SK-N-SH treated with all-trans-retinoic acid at 6 μM for 48 hours (cell line): ENCODE data around the gene RGMA.

Experiments
- ATAC-seq: fragments of 200-7000 bp; cut with Tn5 transposase; 3 replicates; pipeline ENCODE4 v1.9.1; 2020; ENCODE audit warnings: mild to moderate bottlenecking, moderate library complexity
- BACH2 ChIP-seq: fragments of 250-450 bp; sonication (Bioruptor Pico); IDR thresholded peaks from 2 replicates; pipeline ENCODE4 v1.9.0; 2021; ENCODE audit warnings: mild to moderate bottlenecking, borderline replicate concordance
- CSDC2 ChIP-seq: fragments of 250-450 bp; sonication (Bioruptor Pico); IDR thresholded peaks from 2 replicates; pipeline ENCODE4 v1.5.0; 2020; ENCODE audit warnings: mild to moderate bottlenecking, moderate library complexity
- ESRRG ChIP-seq: fragments of 250-450 bp; sonication (Bioruptor Pico); IDR thresholded peaks from 2 replicates; pipeline ENCODE4 v1.6.1; 2021; ENCODE audit warnings: mild to moderate bottlenecking
- GLIS3 ChIP-seq: fragments of 250-450 bp; sonication (Bioruptor Pico); IDR thresholded peaks from 2 replicates; pipeline ENCODE4 v1.5.0; 2020; ENCODE audit warnings: mild to moderate bottlenecking, moderate library complexity
- ISL1 ChIP-seq: fragments of 250-450 bp; sonication (Bioruptor Pico); IDR thresholded peaks from 2 replicates; pipeline ENCODE4 v2.1.2; 2022; ENCODE audit warnings: mild to moderate bottlenecking, moderate library complexity
- OSR1 ChIP-seq: fragments of 250-450 bp; sonication (Bioruptor Pico); IDR thresholded peaks from 2 replicates; pipeline ENCODE4 v1.8.0; 2022; ENCODE audit warnings: moderate library complexity, mild to moderate bottlenecking, inconsistent platforms
- PPARA ChIP-seq: fragments of 250-450 bp; sonication (Bioruptor Pico); IDR thresholded peaks from 2 replicates; pipeline ENCODE4 v1.5.0; 2020; ENCODE audit warnings: mild to moderate bottlenecking, borderline replicate concordance
- RARB ChIP-seq: fragments of 250-450 bp; sonication (Bioruptor Pico); IDR thresholded peaks from 2 replicates; pipeline ENCODE4 v1.8.0; 2021; ENCODE audit warnings: mild to moderate bottlenecking, moderate library complexity
- SNAI2 ChIP-seq: fragments of 250-450 bp; sonication (Bioruptor Pico); IDR thresholded peaks from 2 replicates; pipeline ENCODE4 v1.5.0; 2020; ENCODE audit warnings: mild to moderate bottlenecking, moderate library complexity
- TCF4 ChIP-seq: fragments of 250-450 bp; sonication (Bioruptor Pico); IDR thresholded peaks from 2 replicates; pipeline ENCODE4 v1.8.0; 2021; ENCODE audit warnings: mild to moderate bottlenecking, moderate library complexity, borderline replicate concordance
- TOX ChIP-seq: fragments of 250-450 bp; sonication (Bioruptor Pico); IDR thresholded peaks from 2 replicates; pipeline ENCODE4 v1.8.0; 2021; ENCODE audit warnings: mild to moderate bottlenecking, moderate library complexity, borderline replicate concordance
- ZC3H10 ChIP-seq: fragments of 250-450 bp; sonication (Bioruptor Pico); IDR thresholded peaks from 2 replicates; pipeline ENCODE4 v1.5.1; 2021; ENCODE audit warnings: mild to moderate bottlenecking, moderate library complexity
- ZFP3 ChIP-seq: fragments of 250-450 bp; sonication (Bioruptor Pico); IDR thresholded peaks from 2 replicates; pipeline ENCODE4 v1.5.0; 2020; ENCODE audit warnings: mild to moderate bottlenecking, moderate library complexity
- ZFP30 ChIP-seq: fragments of 450-650 bp; formaldehyde crosslinking; IDR thresholded peaks from 2 replicates; pipeline ENCODE4 v1.5.0; 2022; ENCODE audit warnings: mild to moderate bottlenecking, moderate library complexity
- ZNF70 ChIP-seq: fragments of 450-650 bp; formaldehyde crosslinking; IDR thresholded peaks from 2 replicates; pipeline ENCODE4 v1.5.0; 2020; ENCODE audit warnings: mild to moderate bottlenecking, moderate library complexity
- ZNF8 ChIP-seq: fragments of 450-650 bp; formaldehyde crosslinking; IDR thresholded peaks from 2 replicates; pipeline ENCODE4 v1.5.0; 2020; ENCODE audit warnings: mild to moderate bottlenecking, moderate library complexity
- TF ChIP-seq, protein P1 (sequence below): fragments of 250-450 bp; sonication (Bioruptor Pico); IDR thresholded peaks from 2 replicates; pipeline ENCODE4 v1.5.1; 2021; ENCODE audit warnings: mild to moderate bottlenecking, moderate library complexity
- TF ChIP-seq, protein P2 (sequence below): fragments of 250-450 bp; sonication (Bioruptor Pico); IDR thresholded peaks from 2 replicates; pipeline ENCODE4 v1.5.1; 2020; ENCODE audit warnings: low read depth, mild to moderate bottlenecking, moderate library complexity
- TF ChIP-seq, protein P3 (sequence below): fragments of 250-450 bp; sonication (Bioruptor Pico); IDR thresholded peaks from 2 replicates; pipeline ENCODE4 v1.8.0; 2021; ENCODE audit warnings: low read depth, mild to moderate bottlenecking, moderate library complexity, borderline replicate concordance

Gene RGMA

DNA sequence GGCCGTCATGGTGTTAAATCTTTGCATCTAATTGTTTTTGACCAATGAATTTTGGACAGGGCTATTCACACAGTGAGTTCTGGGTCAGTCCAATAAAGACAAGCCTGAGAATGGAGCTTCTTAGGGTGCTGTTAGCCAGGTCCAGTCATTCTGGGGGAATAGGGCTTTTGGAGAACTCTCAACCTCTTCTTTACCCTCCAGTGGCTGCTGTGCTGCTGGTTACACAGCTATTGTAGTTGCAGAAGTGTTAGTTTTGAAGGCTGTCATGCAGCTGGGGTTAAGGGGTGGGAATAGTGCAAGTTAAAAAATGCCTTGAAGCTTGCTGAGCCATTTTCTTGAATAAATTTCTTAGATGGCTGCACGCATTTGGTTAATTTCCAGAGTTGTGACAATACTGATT lies 99.0 kb downstream of the RGMA start:
- TF ChIP-seq TOX (CRISPR knock-in tag) (no peak), GLIS3 (CRISPR knock-in tag) (no peak), ISL1 (CRISPR knock-in tag) (no peak), BACH2 (no peak), RARB (no peak), CSDC2 (CRISPR knock-in tag) (no peak)
- TF ChIP-seq, protein P1, sequence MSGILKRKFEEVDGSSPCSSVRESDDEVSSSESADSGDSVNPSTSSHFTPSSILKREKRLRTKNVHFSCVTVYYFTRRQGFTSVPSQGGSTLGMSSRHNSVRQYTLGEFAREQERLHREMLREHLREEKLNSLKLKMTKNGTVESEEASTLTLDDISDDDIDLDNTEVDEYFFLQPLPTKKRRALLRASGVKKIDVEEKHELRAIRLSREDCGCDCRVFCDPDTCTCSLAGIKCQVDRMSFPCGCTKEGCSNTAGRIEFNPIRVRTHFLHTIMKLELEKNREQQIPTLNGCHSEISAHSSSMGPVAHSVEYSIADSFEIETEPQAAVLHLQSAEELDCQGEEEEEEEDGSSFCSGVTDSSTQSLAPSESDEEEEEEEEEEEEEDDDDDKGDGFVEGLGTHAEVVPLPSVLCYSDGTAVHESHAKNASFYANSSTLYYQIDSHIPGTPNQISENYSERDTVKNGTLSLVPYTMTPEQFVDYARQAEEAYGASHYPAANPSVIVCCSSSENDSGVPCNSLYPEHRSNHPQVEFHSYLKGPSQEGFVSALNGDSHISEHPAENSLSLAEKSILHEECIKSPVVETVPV (CRISPR knock-in tag): no peak
- TF ChIP-seq, protein P2, sequence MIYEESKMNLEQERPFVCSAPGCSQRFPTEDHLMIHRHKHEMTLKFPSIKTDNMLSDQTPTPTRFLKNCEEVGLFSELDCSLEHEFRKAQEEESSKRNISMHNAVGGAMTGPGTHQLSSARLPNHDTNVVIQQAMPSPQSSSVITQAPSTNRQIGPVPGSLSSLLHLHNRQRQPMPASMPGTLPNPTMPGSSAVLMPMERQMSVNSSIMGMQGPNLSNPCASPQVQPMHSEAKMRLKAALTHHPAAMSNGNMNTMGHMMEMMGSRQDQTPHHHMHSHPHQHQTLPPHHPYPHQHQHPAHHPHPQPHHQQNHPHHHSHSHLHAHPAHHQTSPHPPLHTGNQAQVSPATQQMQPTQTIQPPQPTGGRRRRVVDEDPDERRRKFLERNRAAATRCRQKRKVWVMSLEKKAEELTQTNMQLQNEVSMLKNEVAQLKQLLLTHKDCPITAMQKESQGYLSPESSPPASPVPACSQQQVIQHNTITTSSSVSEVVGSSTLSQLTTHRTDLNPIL (CRISPR knock-in tag): no peak

DNA sequence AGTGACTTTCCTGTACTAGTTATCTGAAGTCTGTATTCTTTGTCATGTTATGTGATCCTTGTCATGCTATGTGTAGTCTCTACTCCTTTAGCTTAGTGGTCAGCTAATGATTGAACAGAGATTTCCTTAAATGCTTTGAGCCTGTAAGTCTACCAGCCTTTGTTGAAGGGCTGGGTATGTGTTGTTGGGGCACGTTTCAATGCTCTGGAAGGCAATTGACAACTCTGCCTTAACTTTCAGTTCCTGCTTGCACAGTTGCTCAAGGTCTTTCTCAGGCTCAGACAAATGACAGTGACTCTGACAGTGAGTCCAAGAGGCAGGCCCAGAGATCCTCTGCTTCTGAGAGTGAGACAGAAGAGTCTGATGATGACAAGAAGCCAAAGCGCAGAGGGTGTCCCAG lies 99.5 kb downstream of the RGMA start:
- TF ChIP-seq BACH2: no peak
- no peak for TF ChIP-seq ZFP3
- TF ChIP-seq ZFP30 (CRISPR knock-in tag): no peak
- no peak for TF ChIP-seq ZNF70
- TF ChIP-seq ZC3H10 (CRISPR knock-in tag): no peak
- no peak for TF ChIP-seq ZNF8
- TF ChIP-seq CSDC2 (CRISPR knock-in tag): no peak
- TF ChIP-seq TCF4 (CRISPR knock-in tag): no peak
- no peak for TF ChIP-seq RARB
- TF ChIP-seq GLIS3 (CRISPR knock-in tag): no peak
- TF ChIP-seq ESRRG (CRISPR knock-in tag): no peak
- no peak for TF ChIP-seq OSR1 (CRISPR knock-in tag)
- TF ChIP-seq, protein P2 (CRISPR knock-in tag): no peak
- TF ChIP-seq SNAI2 (CRISPR knock-in tag): no peak
- TF ChIP-seq, protein P3, sequence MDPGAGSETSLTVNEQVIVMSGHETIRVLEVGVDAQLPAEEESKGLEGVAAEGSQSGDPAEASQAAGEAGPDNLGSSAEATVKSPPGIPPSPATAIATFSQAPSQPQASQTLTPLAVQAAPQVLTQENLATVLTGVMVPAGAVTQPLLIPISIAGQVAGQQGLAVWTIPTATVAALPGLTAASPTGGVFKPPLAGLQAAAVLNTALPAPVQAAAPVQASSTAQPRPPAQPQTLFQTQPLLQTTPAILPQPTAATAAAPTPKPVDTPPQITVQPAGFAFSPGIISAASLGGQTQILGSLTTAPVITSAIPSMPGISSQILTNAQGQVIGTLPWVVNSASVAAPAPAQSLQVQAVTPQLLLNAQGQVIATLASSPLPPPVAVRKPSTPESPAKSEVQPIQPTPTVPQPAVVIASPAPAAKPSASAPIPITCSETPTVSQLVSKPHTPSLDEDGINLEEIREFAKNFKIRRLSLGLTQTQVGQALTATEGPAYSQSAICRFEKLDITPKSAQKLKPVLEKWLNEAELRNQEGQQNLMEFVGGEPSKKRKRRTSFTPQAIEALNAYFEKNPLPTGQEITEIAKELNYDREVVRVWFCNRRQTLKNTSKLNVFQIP (CRISPR knock-in tag): no peak
- TF ChIP-seq ISL1 (CRISPR knock-in tag): no peak
- no peak for TF ChIP-seq TOX (CRISPR knock-in tag)
- no peak for TF ChIP-seq PPARA (CRISPR knock-in tag)
- TF ChIP-seq, protein P1 (CRISPR knock-in tag): no peak
- ATAC-seq: no peak

More for the DNA sequence above, 99.0 kb downstream of the RGMA start:
- no peak for ATAC-seq
